ENCODE results near the gene NLRP1. TPM values are rescaled to one million over a fixed set of nuclear protein-coding genes. Genes with fewer than 3 reads are reported as not detected.

NLRP1 gene
- total RNA-seq, 2 experiments from 2014 or later, result 18.7 to 24.6 TPM

DNA sequence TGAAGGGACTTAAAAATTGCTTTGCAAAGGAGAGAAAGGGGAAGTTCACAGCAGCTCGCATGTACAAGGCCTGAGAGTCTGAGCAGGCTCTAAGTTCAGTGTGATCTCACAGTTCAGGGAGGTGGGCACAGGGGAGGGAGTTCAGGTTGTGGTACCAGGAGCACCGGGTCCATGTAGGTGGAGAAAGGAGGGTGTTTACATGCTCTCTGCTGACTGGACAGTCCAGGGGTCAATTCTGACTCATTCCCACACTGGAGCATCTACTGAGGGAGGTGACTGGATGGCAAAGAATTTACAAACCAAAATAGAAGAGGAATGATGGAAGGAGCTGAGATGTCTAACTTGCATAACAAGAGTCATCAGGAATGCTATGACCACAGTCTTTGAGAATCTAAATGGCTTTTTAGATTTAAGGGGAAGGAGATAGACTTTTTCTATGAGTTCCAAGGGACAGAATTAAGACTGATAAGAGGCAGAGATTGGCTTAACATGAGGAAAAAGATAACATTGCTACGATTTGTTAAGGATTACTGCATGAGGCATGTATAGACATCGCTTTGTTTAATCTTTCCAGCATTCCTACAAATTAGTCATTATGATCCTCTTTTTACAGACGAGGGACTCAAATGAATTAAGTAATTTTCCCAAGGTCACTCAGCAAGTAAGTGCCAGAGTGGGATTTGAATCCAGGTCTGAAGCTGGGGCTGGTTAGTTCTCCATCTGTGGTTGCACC lies 68.1 kb downstream of the NLRP1 start:
- intact Hi-C loops (cut with micrococcal nuclease; ENCODE audit: unreplicated experiment), result no loop called here
- Histone ChIP-seq H3K9me2 (ENCODE audit: insufficient read depth, low read length) (no peaks in the 10 kb centered on the region), H3K9me3 (ENCODE audit: low read length) (no peaks in the 10 kb centered on the region), H4K20me1 (ENCODE audit: insufficient read depth, low read length) (no peaks in the 10 kb centered on the region), H3K4me2 (ENCODE audit: low read length) (no peak overlapping the region), H3K79me2 (ENCODE audit: insufficient read depth, low read depth, low read length) (no peaks in the 10 kb centered on the region), H3K4me3 (ENCODE audit: low read depth, low read length, poor library complexity, severe bottlenecking) (no peak overlapping the region), H2AFZ (ENCODE audit: low read length) (no peak overlapping the region), H3K27ac (ENCODE audit: low read depth, low read length, poor library complexity, severe bottlenecking) (no peak overlapping the region), H3K4me1 (ENCODE audit: insufficient read depth, low read length, poor library complexity, severe bottlenecking) (no peaks in the 10 kb centered on the region), H3K36me3 (ENCODE audit: insufficient read depth, low read length) (no peaks in the 10 kb centered on the region)
- no peak for DNase-seq (ENCODE audit: low spot score)
- no TSS peak for BruUV-seq (replicated peaks)
- no peak for TF ChIP-seq EZH2phosphoT487 (IDR thresholded peaks at IDR 0.05; ENCODE audit: borderline replicate concordance, low read depth, low read length)
- TF ChIP-seq, protein P1, sequence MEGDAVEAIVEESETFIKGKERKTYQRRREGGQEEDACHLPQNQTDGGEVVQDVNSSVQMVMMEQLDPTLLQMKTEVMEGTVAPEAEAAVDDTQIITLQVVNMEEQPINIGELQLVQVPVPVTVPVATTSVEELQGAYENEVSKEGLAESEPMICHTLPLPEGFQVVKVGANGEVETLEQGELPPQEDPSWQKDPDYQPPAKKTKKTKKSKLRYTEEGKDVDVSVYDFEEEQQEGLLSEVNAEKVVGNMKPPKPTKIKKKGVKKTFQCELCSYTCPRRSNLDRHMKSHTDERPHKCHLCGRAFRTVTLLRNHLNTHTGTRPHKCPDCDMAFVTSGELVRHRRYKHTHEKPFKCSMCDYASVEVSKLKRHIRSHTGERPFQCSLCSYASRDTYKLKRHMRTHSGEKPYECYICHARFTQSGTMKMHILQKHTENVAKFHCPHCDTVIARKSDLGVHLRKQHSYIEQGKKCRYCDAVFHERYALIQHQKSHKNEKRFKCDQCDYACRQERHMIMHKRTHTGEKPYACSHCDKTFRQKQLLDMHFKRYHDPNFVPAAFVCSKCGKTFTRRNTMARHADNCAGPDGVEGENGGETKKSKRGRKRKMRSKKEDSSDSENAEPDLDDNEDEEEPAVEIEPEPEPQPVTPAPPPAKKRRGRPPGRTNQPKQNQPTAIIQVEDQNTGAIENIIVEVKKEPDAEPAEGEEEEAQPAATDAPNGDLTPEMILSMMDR (conservative IDR thresholded peaks at IDR 0.05; ENCODE audit: low read length), result no peak
- POLR2A ChIA-PET, result no interaction called here
- CTCF ChIA-PET (ENCODE audit: unreplicated experiment), result no interaction called here

DNA sequence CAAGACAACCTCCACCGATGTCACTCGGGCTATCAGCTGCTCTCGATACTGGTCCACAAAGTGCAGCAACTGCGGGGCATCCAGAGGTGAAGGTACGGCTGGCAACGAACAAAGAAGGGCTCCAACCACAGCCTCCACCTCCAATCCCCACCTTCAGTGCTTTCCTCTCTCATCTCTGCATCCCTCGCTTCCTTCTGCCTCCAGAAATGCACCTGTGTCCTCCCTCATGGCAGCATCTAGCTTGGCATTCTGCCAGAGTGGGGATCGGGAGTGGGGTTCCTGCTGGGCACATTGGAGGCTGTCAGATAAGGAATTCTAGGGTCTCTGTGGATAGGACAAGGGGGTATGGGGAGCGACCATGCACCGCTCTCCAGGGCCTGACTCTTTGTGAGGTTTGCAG lies 69.3 kb downstream of the NLRP1 start:
- Histone ChIP-seq H3K4me3 (ENCODE audit: low read depth, low read length, poor library complexity, severe bottlenecking) (no peak overlapping the region), H3K79me2 (ENCODE audit: insufficient read depth, low read depth, low read length) (no peaks in the 10 kb centered on the region), H3K9me2 (ENCODE audit: insufficient read depth, low read length) (no peaks in the 10 kb centered on the region), H4K20me1 (ENCODE audit: insufficient read depth, low read length) (no peaks in the 10 kb centered on the region), H3K9me3 (ENCODE audit: low read length) (no peaks in the 10 kb centered on the region), H3K27ac (ENCODE audit: low read depth, low read length, poor library complexity, severe bottlenecking) (no peak overlapping the region), H3K36me3 (ENCODE audit: insufficient read depth, low read length) (no peaks in the 10 kb centered on the region), H2AFZ (ENCODE audit: low read length) (no peak overlapping the region), H3K4me1 (ENCODE audit: insufficient read depth, low read length, poor library complexity, severe bottlenecking) (no peaks in the 10 kb centered on the region), H3K4me2 (ENCODE audit: low read length) (no peak overlapping the region)
- POLR2A ChIA-PET, result no interaction called here
- intact Hi-C loops (cut with micrococcal nuclease; ENCODE audit: unreplicated experiment), result no loop called here
- CTCF ChIA-PET (ENCODE audit: unreplicated experiment), result no interaction called here
- no peak for TF ChIP-seq EZH2phosphoT487 (IDR thresholded peaks at IDR 0.05; ENCODE audit: borderline replicate concordance, low read depth, low read length)
- TF ChIP-seq, protein P1 (conservative IDR thresholded peaks at IDR 0.05; ENCODE audit: low read length), result no peak
- DNase-seq (ENCODE audit: low spot score), result no peak
- BruUV-seq (replicated peaks), result no TSS peak

DNA sequence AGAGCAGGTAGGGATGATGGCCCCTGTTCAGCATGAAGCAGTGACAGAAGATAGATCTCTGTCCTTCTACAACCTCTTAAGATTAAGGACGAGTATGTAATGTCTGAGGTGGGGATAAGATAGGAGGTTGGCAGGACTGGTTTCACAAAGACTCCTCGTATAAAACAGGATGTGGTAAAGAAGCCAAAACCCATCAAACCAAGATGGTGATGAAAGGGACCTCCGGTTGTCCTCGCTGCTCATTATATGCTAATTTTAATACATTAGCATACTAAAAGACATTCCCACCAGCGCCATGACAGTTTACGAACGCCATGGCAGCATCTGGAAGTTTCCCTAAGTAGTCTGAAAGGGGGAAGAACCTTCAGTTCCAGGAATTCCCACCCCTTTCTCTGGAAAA lies 70.7 kb downstream of the NLRP1 start:
- H3K27ac ChIP-seq (ENCODE audit: low read depth, low read length, poor library complexity, severe bottlenecking), result no peak overlapping the region

More for the DNA sequence above, 70.7 kb downstream of the NLRP1 start:
- ChIA-PET POLR2A (no interaction called here), CTCF (ENCODE audit: unreplicated experiment) (no interaction called here)
- Histone ChIP-seq H3K4me3 (ENCODE audit: low read depth, low read length, poor library complexity, severe bottlenecking) (no peak overlapping the region), H2AFZ (ENCODE audit: low read length) (no peak overlapping the region), H3K4me1 (ENCODE audit: insufficient read depth, low read length, poor library complexity, severe bottlenecking) (no peaks in the 10 kb centered on the region), H3K4me2 (ENCODE audit: low read length) (no peak overlapping the region), H4K20me1 (ENCODE audit: insufficient read depth, low read length) (no peaks in the 10 kb centered on the region), H3K9me3 (ENCODE audit: low read length) (no peaks in the 10 kb centered on the region), H3K36me3 (ENCODE audit: insufficient read depth, low read length) (no peaks in the 10 kb centered on the region), H3K79me2 (ENCODE audit: insufficient read depth, low read depth, low read length) (no peaks in the 10 kb centered on the region), H3K9me2 (ENCODE audit: insufficient read depth, low read length) (no peaks in the 10 kb centered on the region)
- intact Hi-C loops (cut with micrococcal nuclease; ENCODE audit: unreplicated experiment), result no loop called here
- no peak for DNase-seq (ENCODE audit: low spot score)
- BruUV-seq (replicated peaks), result no TSS peak
- TF ChIP-seq, protein P1 (conservative IDR thresholded peaks at IDR 0.05; ENCODE audit: low read length), result no peak
- TF ChIP-seq EZH2phosphoT487 (IDR thresholded peaks at IDR 0.05; ENCODE audit: borderline replicate concordance, low read depth, low read length), result no peak

Measured in OCI-LY7 (cell line).